ENCODE data around the gene PPP6R3. TPM values are rescaled to one million over a fixed set of nuclear protein-coding genes. Genes with fewer than 3 reads are reported as not detected.

PPP6R3 gene
- total RNA-seq, 1 experiment from 2014 or later, result 138 TPM

GRCh38 chr11:68538025-68538424 lies 77.5 kb downstream of the PPP6R3 start:
- peaks cover 60 to 65% of the 10 kb centered on the region in 2 experiments for H3K4me1 Mint-ChIP-seq
- H2AK5ac ChIP-seq (ENCODE audit: insufficient read length, low read length), result no peak overlapping the region
- no peak overlapping the region for H3K23ac ChIP-seq (ENCODE audit: insufficient read length, low read depth, low read length)
- H3K9ac ChIP-seq (ENCODE audit: extremely low read depth, insufficient read length, low read length), result no peak overlapping the region
- no peak overlapping the region for H3K4ac ChIP-seq (ENCODE audit: low read depth, low read length)
- H3K9me3 Mint-ChIP-seq, result peaks cover 0 to 4% of the 10 kb centered on the region in 2 experiments; a peak in 1 of 5 replicates
- H3K36me3 Mint-ChIP-seq (ENCODE audit: insufficient read depth in 1 of 3, low read depth in 3 of 3), result peaks cover 29 to 57% (median 47%) of the 10 kb centered on the region in 3 experiments; a peak in 6 of 7 replicates
- H4K8ac ChIP-seq (replicated peaks; ENCODE audit: insufficient read length, low read depth, low read length), result no peak overlapping the region
- TF ChIP-seq, protein P1, sequence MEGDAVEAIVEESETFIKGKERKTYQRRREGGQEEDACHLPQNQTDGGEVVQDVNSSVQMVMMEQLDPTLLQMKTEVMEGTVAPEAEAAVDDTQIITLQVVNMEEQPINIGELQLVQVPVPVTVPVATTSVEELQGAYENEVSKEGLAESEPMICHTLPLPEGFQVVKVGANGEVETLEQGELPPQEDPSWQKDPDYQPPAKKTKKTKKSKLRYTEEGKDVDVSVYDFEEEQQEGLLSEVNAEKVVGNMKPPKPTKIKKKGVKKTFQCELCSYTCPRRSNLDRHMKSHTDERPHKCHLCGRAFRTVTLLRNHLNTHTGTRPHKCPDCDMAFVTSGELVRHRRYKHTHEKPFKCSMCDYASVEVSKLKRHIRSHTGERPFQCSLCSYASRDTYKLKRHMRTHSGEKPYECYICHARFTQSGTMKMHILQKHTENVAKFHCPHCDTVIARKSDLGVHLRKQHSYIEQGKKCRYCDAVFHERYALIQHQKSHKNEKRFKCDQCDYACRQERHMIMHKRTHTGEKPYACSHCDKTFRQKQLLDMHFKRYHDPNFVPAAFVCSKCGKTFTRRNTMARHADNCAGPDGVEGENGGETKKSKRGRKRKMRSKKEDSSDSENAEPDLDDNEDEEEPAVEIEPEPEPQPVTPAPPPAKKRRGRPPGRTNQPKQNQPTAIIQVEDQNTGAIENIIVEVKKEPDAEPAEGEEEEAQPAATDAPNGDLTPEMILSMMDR (conservative IDR thresholded peaks at IDR 0.05), result no peak
- no peak overlapping the region for H2BK15ac ChIP-seq (ENCODE audit: low read depth, low read length)
- peaks cover 7% of the 10 kb centered on the region; the same call in 1 of the 2 replicates for H3K79me2 ChIP-seq (ENCODE audit: insufficient read depth, low read length)
- H3K18ac ChIP-seq (ENCODE audit: insufficient read length, low read depth, low read length), result no peak overlapping the region
- no peak overlapping the region for H3K4me3 Mint-ChIP-seq
- no peaks in the 10 kb centered on the region for H3K27me3 ChIP-seq (ENCODE audit: insufficient read depth, low read length)
- no peak overlapping the region for H3K27ac Mint-ChIP-seq
- H3K9me3 ChIP-seq (ENCODE audit: control insufficient read depth, low read depth, low read length), result no peaks in the 10 kb centered on the region
- no peak overlapping the region for H3T11ph ChIP-seq (ENCODE audit: low read length)
- peaks cover 14% of the 10 kb centered on the region for H3K79me1 ChIP-seq (ENCODE audit: insufficient read depth, low read depth, low read length, poor library complexity, severe bottlenecking)
- H2BK12ac ChIP-seq (ENCODE audit: insufficient read length, low read depth, low read length), result no peak overlapping the region
- H3K14ac ChIP-seq (ENCODE audit: insufficient read depth, low read length), result no peak overlapping the region
- peaks cover 22% of the 10 kb centered on the region for H3K4me1 ChIP-seq (ENCODE audit: insufficient read depth, low read length)
- no peak overlapping the region for H2AFZ ChIP-seq (ENCODE audit: low read length)
- no CpG with 5 or more reads among the region's 6 CpGs for WGBS (ENCODE audit: extremely low coverage, insufficient read length, low lambda C conversion rate)
- H4K20me1 ChIP-seq (ENCODE audit: control insufficient read depth, insufficient read depth, insufficient read length), result no peaks in the 10 kb centered on the region
- H2BK5ac ChIP-seq (ENCODE audit: insufficient read length, low read length), result no peak overlapping the region
- H3K27ac ChIP-seq (ENCODE audit: insufficient read length, low read depth, low read length), result no peak overlapping the region
- H3K23me2 ChIP-seq (ENCODE audit: insufficient read length, low read depth, low read length, poor library complexity, severe bottlenecking), result no peaks in the 10 kb centered on the region
- DNase-seq, result no peak
- no peak overlapping the region for H4K91ac ChIP-seq (ENCODE audit: insufficient read length, low read depth, low read length)
- no peaks in the 10 kb centered on the region for H3K27me3 Mint-ChIP-seq (ENCODE audit: low read depth)
- H2BK120ac ChIP-seq (ENCODE audit: low read depth, low read length, poor library complexity, severe bottlenecking), result no peak overlapping the region
- no peak overlapping the region for H3K56ac ChIP-seq (ENCODE audit: insufficient read length, low read depth, low read length)
- H2BK20ac ChIP-seq (ENCODE audit: low read depth, low read length, poor library complexity, severe bottlenecking), result no peak overlapping the region
- H4K5ac ChIP-seq (ENCODE audit: insufficient read length, low read depth, low read length), result no peak overlapping the region
- H3K4me2 ChIP-seq (ENCODE audit: insufficient read depth, insufficient read length, low read length), result no peak overlapping the region

All from H9 (cell line).